GM21390 (cell line): ENCODE measurements around the gene EPHB4.
A peak's percentile ranks its signal among the peaks of the same experiment; 100 is the strongest.
"Not testable (repeated sequence)": the region's sequence is repeated elsewhere in the genome, so short reads cannot be mapped to it uniquely, and the experiment has no call there.

Experiments
- ATAC-seq: cut with Tn5 transposase; IDR thresholded peaks from one replicate; pipeline ENCODE4 v1.9.1; 2021; ENCODE audit not compliant: unreplicated experiment

EPHB4 gene

DNA sequence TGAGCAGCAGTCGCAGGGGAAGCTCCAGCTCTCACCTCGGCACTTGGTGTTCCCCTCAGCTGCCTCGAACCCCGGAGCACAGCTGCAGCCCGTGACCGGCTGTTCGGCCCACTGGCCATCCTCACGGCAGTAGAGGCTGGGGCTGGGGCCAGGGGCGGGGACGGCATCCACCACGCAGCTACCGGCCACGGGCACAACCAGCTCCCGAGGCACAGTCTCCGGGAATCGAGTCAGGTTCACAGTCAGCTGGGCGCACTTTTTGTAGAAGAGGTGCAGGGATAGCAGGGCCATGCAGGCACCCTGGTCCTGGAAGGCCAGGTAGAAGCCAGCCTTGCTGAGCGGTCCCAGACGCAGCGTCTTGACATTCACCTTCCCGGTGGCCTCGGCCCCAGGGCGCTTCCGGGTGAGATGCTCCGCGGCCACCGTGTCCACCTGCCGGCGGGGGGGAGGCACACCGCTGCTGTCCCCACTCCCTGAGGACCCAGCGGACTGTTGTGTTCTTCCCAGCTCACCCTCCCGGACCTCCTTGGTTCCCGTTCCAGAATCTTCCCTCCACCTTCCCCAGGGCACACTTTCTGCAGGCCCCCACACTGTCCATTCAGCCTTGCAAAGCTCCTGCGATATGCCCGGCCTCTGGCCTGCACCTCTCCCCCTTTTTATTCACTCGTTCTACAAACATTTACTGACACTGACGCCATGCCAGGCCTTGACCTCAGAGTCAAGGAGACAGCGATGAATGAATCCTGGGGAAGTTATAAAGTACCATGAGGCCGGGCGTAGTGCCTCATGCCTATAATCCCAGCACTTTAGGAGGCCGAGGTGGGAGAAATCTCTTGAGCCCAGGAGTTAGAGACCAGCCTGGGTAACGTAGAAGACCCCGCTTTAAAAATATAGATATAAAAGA lies 4.8 kb downstream of the EPHB4 start:
- no peak for ATAC-seq

DNA sequence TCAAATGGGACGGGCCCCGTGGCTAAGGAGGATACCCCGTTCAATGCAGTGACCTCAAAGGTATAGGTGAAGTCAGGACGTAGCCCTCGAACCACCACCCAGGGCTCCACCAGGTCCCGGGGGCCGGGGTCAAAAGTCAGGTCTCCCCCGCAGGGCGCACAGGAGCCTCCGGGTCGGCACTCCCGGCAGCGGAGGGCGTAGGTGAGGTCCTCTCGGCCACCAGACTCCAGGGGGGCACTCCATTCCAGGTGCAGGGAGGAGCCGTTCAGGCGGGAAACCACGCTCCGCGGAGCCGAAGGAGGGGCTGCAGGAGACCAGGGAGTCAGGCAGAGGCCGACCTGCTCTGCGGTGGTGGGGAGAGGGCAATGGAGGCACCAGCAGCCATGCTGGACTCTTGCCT lies 7.7 kb downstream of the EPHB4 start:
- no peak for ATAC-seq

DNA sequence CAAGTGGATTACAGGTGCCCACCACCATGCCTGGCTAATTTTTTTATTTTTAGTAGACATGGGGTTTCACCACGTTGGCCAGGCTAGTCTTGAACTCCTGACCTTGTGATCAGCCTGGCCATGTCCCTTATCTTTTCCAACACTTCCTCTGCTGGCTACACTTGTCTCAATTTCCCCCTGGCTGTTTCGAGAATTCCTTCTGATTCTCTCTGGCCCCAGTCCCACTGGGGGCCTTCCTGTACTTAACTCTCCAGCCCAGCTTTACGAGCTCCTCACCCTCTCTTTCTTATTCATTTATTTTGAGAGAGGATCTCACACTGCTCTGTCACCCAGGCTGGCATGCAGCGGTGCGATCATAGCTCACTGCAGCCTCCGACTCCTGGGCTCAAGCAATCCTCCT lies 8.5 kb downstream of the EPHB4 start:
- ATAC-seq: no peak

DNA sequence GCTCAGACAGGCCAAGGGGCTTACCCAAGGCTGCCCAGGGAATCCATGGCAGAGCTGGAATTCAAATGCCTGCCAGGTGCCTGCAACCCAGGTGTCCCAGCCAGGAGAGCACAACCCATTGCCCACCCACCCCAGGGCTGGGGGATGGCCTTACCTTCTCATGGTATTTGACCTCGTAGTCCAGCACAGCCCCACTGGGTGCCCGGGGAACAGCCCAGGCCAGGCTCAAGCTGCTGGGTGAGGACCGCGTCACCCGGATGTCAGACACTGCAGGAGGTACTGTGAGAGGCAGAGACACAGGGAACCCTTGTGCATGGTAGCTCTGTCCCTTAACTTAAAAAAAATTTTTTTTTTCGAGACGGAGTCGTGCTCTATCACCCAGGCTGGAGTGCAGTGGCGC lies 9.0 kb downstream of the EPHB4 start:
- ATAC-seq: no peak

DNA sequence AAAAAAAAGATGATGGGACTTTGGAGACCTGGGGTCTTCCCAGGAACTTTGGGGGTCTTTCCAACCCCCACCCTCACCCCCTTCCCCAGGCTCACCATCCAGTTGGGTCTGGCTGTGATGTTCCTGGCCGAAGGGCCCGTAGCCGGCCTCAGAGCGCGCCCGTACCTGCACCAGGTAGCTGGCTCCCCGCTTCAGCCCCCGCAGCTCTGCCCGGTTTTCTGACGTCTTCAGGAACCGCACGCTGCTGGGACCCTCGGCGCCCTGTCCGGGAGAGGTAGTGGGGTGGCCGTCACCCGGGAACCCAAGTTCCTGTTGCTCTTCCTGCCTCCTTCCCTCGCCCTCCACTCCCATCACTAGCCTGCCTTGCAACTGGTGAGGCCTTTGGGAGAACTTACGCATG lies 10.2 kb downstream of the EPHB4 start:
- ATAC-seq: no peak

DNA sequence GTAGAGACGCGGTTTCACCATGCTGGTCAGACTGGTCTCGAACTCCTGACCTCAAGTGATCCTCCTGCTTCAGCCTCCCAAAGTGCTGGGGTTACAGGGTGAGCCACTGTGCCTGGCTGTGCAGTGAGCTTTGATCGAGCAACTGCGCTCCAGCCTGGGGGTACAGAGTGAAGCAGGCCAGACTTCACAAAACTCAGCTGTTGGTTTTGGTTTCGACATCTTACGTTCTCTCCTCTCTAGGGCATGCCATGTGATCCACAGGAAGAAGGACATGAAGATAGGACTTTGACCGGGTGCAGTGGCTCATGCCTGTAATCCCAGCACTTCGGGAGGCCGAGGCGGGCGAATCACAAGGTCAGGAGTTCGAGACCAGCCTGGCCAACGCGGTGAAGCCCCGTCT lies 10.8 kb downstream of the EPHB4 start:
- ATAC-seq: not testable (repeated sequence)

DNA sequence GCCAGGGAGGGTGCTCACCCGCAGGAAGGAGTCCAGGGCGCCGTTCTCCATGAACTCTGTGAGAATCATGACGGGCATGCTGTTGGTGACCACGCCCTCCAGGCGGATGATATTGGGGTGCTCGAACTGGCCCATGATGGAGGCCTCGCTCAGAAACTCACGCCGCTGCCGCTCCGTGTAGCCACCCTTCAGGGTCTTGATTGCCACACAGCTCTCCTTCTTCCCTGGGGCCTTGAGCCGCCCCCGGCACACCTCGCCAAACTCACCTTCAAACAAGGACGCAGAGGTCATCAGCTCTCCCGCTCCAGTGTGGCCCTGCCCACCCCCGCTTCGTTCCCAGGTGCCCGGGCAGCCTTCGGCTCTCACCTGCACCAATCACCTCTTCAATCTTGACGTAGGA lies 14.6 kb downstream of the EPHB4 start:
- no peak for ATAC-seq

DNA sequence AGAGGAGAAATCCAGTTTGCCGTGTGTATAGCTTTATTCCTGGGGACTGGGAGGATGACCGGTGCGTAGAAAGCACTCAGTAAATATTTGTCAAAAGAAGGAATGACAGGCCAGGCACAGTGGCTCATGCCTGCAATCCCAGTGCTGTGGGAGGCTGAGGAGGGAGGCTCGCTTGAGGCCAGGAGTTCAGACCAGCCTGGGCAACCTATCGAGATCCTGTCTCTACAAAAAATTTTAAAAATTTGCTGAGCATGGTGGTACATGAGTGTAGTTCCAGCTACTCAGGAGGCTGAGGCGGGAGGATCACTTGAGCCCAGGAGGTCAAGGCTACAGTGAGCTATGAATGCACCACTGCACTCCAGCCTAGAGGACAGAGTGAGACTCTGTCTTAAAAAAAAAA lies 15.8 kb downstream of the EPHB4 start:
- no peak for ATAC-seq

DNA sequence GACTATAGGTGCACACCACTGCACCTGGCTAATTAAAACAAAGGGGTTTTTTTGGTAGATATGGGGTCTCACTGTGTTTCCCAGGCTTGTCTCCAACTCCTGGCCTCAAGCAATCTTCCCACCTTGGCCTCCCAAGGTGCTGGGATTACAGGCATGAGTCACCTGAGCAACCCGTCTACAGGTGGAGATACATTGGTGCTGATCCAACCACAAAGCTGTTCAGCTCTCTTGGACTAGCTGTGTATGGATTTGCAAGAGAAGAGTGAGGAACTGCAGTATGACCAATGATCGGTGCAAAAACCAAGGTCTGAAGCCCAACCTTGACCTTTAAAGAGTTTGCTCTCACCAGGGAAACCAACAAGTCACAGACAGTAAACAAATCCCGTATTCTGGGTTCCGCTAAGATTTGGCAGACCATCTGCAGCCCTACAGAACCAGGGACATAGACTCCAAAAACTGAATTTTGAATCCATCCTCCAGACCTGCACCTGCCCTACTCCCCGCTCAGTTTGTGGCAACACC lies 18.9 kb downstream of the EPHB4 start:
- ATAC-seq: no peak

DNA sequence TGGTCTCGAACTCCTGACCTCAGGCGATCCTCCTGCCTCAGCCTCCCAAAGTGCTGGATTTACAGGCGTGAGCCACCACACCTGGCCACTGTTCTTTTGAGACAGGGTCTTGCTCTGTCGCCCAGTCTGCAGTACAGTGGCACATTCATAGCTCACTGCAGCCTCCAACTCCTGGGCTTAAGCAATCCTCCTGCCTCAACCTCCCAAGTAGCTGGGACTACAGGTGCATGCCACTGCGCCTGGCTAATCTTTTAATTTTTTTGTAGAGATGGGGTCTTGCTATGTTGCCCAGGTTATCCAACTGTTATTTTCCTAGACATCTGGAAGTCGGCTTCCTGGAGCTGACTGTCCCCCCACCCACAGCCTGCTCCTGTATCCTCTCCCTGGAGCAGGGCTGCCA lies 20.4 kb downstream of the EPHB4 start:
- not testable (repeated sequence) for ATAC-seq

DNA sequence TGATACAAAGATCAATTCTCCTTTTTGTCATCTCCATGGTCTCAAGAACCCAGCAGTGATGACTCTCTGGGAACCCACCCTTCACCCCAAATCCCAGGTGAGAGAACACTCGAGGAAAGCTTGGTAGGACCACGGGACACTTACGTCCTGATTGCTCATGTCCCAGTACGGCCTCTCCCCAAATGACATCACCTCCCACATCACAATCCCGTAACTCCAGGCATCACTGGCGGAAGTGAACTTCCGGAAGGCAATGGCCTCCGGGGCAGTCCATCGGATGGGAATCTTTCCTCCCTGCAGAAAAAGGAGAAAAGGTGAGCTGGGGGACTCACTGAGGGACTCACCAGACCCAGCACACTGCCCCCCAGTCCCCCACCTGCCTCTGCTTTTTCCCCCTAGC lies 21.0 kb downstream of the EPHB4 start:
- ATAC-seq: no peak

DNA sequence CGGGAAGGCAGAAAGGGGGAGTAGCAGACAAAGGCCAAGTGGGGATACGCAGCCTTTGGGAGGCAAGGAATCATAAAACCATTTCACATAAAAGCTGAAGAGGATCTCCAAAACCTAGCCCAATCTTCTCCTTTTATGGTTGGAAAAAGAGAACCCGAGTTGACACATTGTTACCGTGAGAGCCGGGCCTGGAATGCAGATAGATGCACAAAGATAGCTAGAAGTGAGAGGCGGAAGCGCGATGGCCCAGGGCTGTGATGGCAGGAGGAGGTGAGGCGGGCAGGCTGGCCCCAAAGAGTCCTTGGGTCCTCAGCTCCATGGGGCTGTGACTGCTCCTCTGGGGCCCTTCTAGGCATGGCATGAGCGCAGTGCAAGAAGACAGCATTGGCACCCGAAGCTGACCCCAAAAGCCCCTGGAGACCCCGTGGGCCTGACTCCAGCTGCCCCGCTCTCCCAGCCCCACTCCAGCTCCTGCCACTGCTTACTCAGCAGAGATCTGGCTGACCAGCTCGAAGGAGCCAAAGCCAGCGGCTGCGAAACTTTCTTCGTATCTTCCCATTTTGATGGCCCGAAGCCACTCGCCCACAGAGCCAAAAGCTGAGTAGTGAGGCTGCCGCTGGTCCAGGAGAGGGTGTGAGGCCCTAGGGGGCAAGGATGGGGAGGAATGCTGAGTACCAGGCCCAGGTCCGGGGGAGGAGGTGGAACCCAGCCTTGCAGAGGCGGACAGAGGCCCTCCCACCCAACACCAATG lies 22.5 kb downstream of the EPHB4 start:
- no peak for ATAC-seq

DNA sequence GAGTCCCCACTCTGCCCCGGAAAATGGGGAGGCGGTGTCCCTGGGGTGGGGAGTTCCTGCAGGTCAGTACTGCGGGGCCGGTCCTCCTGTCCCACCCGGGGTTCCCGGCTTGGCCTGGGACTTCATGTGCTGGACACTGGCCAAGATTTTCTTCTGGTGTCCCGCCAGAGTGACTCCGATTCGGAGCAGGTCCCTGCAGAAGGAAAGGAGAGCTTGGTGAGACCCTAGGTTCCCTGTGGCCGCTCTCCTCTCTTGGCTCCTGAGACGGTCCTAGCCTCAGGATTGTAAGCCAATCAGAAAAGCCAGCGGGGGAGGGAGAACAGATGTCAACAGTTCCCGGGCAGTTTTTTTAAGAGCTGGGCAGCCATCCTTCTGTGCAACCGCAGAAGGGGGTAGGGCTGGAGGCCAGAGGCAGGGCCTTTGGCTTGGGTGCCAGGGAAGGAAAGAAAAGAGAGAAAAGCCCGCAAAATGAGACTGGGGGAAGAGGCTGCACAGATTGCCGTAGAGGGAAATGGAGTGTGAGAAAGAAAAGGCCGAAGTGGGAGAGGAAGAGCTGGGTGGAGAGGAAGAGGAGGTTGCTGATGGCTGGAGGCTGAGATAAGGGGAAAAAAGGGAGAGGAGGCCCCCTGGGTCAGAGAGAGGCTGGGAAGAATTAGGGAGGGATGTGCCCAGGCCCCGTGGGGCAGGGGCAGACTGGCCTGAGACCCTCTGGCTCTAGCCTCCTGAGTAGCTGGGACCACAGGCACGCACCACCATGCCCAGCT lies 23.7 kb downstream of the EPHB4 start:
- ATAC-seq: peak; percentile 97

DNA sequence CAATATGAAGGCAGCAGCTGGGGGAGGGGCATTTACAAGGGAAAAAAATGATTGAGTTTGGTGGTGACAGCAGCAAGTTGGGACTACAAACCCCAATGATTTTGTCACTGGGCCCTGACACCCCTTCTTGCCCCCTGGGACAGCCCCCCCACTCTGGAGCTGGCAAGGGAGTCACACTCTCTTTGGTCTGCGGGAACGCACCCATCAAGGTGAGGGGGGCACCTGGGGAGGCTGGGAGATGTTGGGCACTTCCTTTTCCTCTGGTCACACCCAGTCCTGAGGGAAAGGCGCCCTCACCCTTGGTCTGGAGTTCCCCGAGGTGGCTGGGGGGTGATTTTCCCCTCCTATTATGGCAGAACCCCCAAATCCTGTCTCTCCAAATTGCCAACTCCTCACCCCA lies 24.4 kb downstream of the EPHB4 start:
- no peak for ATAC-seq

DNA sequence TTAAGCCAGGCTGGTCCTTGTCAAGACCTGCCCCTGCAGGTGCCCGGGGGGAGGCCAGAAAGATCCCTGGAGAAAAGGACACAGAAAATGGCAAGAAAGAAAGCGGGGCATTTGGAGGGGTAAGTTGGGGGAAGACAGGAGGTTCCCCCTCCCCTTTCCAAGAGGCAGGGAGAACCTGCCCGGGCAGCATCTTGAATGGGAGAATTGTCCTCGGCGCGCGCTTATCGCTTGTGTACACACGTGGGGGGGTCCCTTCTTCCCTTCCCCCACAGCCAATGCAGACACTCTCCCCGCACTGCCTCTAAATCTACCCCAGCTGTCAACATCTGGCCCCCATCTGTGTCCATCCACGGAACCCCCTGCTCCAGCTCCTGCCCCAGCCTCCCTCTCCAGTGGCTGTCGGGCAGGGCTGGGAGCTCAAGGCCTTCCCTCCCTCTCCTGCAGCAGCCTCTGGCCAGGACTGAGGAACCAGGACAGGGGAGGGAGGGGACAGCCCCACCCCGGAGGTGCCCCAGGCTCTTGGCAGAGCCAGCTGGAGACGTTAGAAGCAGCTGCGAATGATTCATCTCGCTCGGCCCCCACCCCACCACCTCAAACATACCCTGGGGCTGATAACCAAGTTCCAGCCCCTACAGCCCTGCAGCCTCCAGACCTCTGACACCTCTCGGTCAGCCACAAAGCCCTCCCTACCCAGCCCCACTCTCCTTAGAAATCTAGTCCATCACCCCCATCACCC lies 25.3 kb downstream of the EPHB4 start:
- ATAC-seq: no peak

DNA sequence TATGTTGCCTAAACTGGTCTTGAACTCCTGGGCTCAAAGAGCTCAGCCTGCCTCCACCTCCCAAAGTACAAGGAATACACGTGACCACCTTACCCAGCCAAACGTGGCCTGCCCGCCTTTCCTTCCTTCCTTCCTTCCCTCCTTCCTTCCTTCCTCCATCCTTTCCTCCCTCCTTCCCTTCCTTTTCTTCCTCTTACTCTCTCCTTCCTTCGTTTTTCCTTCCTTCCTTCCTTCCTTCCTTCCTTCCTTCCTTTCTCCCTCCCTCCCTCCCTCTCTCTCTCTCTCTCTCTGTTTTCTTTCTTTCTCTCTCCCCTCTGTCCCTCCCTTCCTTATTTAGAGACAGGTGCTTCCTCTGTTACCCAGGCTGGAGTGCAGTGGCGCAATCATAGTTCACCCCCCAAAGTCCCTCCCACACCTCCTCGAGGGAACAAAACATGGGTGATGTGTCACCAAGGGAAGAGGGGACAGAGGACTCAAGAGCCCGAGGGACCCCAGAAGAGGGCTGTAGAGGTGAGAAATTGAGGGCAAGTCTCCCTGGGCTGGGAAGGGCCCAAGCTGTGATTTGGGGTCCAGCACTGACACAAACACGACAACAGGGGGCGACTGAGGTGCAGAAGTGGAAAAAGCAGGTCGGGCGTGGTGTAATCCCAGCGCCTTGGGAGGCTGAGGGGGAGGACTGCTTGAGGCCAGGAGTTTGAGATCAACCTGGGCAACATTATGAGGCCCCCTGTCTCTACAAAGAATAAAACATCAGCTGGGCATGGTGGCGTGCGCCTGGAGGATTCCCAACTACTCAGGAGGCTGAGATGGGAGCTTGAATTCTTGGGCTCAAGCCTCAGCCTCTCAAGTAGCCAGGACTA lies 28.1 kb downstream of the EPHB4 start:
- no peak for ATAC-seq

DNA sequence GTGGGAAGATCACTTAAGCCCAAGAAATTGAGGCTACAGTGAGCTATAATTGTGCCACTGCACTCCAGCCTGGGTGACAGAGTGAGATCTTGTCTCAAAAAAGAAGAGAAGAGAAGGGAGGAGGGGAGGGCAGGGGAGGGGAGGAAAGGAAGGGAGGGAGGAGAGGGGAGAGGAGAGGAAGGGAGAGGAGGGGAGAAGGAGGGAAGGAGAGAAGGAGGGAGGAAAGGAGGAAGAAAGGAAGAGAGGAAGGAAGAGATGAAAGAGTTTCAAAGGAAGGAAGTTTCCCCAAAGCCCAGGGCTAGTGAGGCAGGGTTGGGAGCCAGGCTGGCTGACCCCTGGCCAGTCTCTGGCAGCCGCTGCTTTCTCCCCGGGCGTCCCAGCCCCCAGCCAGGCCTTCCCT lies 32.6 kb downstream of the EPHB4 start:
- ATAC-seq: no peak

DNA sequence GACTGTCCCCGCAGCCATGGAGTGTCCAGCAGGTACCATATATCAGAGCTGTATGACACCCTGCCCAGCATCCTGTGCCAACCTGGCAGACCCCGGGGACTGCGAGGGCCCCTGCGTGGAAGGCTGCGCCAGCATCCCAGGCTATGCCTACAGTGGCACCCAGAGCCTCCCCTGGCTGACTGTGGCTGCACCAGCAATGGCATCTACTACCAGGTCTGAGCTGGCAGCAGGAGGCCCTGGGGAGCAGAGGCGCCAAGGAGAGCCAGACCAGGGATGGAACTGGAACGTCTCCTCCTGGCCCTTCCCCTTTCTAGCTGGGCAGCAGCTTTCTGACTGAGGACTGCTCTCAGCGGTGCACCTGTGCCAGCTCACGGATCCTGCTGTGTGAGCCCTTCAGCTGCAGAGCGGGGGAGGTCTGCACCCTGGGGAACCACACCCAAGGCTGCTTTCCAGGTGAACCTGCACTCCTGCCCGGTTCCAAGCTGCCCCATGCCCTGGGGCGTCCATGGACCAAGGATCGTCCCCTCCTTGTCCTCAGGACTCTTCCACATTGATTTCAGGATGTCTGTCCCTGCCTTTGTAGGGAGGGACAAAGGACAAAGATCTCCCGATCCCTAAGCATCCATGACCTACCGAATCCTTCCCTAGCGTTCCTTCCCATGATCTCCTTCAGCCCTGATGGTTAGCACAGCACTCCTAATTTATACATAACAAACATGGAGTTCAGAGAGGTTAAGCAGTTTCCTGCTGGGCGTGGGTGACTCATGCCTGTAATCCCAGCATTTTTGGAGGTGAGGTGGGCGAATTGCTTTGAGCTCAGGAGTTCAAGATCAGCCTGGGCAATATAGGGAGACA lies 33.3 kb downstream of the EPHB4 start:
- no peak for ATAC-seq
